KMS-11 (cell line): ENCODE measurements around the gene KTN1.

Experiments used
- H2AFZ ChIP-seq: fragments of 200-600 bp; sonication (generic); 2 replicates; pipeline ENCODE4 v1.6.1; 2016; ENCODE audit warnings: antibody characterized with exemption, mixed run types, low read depth
- H3K27ac ChIP-seq: fragments of 200-600 bp; sonication (generic); 2 replicates; pipeline ENCODE4 v1.6.1; 2016; ENCODE audit warnings: mild to moderate bottlenecking, mixed run types
- H3K27me3 ChIP-seq: fragments of 200-600 bp; sonication (generic); 2 replicates; pipeline ENCODE4 v1.6.1; 2017; ENCODE audit warnings: mild to moderate bottlenecking, low read depth, mixed run types, moderate library complexity; ENCODE audit not compliant: insufficient read depth
- H3K36me3 ChIP-seq: fragments of 200-600 bp; sonication (generic); 2 replicates; pipeline ENCODE4 v1.6.1; 2017; ENCODE audit warnings: mild to moderate bottlenecking, mixed run types; ENCODE audit not compliant: insufficient read depth
- H3K4me1 ChIP-seq: fragments of 200-600 bp; sonication (generic); 2 replicates; pipeline ENCODE4 v1.6.1; 2016; ENCODE audit warnings: mild to moderate bottlenecking, low read depth, mixed run types; ENCODE audit not compliant: poor library complexity, severe bottlenecking
- H3K4me2 ChIP-seq: fragments of 200-600 bp; sonication (generic); 2 replicates; pipeline ENCODE4 v1.7.0; 2016; ENCODE audit warnings: mild to moderate bottlenecking, mixed run types
- H3K4me3 ChIP-seq: fragments of 200-600 bp; sonication (generic); IDR thresholded peaks from 2 replicates; pipeline ENCODE4 v1.6.1; 2017; ENCODE audit warnings: low read depth, low read length, mixed read lengths; ENCODE audit not compliant: insufficient read depth
- H3K79me2 ChIP-seq: fragments of 200-600 bp; sonication (generic); 2 replicates; pipeline ENCODE4 v1.6.1; 2016; ENCODE audit warnings: low read depth, mixed run types; ENCODE audit not compliant: insufficient read depth
- H3K9ac ChIP-seq: fragments of 200-600 bp; sonication (generic); 2 replicates; pipeline ENCODE4 v1.6.1; 2016; ENCODE audit warnings: mild to moderate bottlenecking, mixed run types
- H4K20me1 ChIP-seq: fragments of 200-600 bp; sonication (generic); 2 replicates; pipeline ENCODE4 v1.6.1; 2016; ENCODE audit warnings: mild to moderate bottlenecking, mixed run types; ENCODE audit not compliant: insufficient read depth
- TF ChIP-seq, protein P1 (sequence below): fragments of 200-600 bp; sonication (generic); conservative IDR thresholded peaks from 2 replicates; pipeline ENCODE4 v1.6.1; 2017; ENCODE audit warnings: low read depth, mild to moderate bottlenecking, antibody characterized with exemption, low read length, moderate library complexity, mixed read lengths

KTN1 gene

GRCh38 chr14:55579724-55580469 is at the start of gene KTN1:
Gene KTN1, plus strand, starts transcription at chr14:55580207. Its CDS starts 31,842 bp downstream, at chr14:55612049.
- peaks cover 44% of the 10 kb centered on the region for H3K79me2 ChIP-seq
- peak within 1 kb of the TSS; percentile 73; the same call in 1 of the 2 replicates for H3K9ac ChIP-seq
- peak within 1 kb of the TSS; percentile 47 for H3K4me2 ChIP-seq
- no peaks in the 10 kb centered on the region for H3K36me3 ChIP-seq
- peak within 1 kb of the TSS; percentile 85 for H2AFZ ChIP-seq
- no peaks in the 10 kb centered on the region for H3K27me3 ChIP-seq
- H3K4me1 ChIP-seq = peaks cover 21% of the 10 kb centered on the region
- peak within 1 kb of the TSS; percentile 58 for H3K27ac ChIP-seq
- no peaks in the 10 kb centered on the region; the same call in 1 of the 2 replicates for H4K20me1 ChIP-seq
- H3K4me3 ChIP-seq = no peak within 1 kb of the TSS
- TF ChIP-seq, protein P1, sequence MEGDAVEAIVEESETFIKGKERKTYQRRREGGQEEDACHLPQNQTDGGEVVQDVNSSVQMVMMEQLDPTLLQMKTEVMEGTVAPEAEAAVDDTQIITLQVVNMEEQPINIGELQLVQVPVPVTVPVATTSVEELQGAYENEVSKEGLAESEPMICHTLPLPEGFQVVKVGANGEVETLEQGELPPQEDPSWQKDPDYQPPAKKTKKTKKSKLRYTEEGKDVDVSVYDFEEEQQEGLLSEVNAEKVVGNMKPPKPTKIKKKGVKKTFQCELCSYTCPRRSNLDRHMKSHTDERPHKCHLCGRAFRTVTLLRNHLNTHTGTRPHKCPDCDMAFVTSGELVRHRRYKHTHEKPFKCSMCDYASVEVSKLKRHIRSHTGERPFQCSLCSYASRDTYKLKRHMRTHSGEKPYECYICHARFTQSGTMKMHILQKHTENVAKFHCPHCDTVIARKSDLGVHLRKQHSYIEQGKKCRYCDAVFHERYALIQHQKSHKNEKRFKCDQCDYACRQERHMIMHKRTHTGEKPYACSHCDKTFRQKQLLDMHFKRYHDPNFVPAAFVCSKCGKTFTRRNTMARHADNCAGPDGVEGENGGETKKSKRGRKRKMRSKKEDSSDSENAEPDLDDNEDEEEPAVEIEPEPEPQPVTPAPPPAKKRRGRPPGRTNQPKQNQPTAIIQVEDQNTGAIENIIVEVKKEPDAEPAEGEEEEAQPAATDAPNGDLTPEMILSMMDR = no peak

GRCh38 chr14:55530464-55530863 is 49.5 kb upstream of the KTN1 start:
- Histone ChIP-seq H3K27ac (no peak overlapping the region), H3K9ac (no peak overlapping the region), H2AFZ (no peak overlapping the region), H3K4me2 (no peak overlapping the region), H4K20me1 (no peaks in the 10 kb centered on the region), H3K79me2 (no peaks in the 10 kb centered on the region), H3K4me1 (no peaks in the 10 kb centered on the region), H3K27me3 (no peaks in the 10 kb centered on the region), H3K4me3 (no peak overlapping the region), H3K36me3 (no peaks in the 10 kb centered on the region)
- TF ChIP-seq, protein P1 = no peak

DNA sequence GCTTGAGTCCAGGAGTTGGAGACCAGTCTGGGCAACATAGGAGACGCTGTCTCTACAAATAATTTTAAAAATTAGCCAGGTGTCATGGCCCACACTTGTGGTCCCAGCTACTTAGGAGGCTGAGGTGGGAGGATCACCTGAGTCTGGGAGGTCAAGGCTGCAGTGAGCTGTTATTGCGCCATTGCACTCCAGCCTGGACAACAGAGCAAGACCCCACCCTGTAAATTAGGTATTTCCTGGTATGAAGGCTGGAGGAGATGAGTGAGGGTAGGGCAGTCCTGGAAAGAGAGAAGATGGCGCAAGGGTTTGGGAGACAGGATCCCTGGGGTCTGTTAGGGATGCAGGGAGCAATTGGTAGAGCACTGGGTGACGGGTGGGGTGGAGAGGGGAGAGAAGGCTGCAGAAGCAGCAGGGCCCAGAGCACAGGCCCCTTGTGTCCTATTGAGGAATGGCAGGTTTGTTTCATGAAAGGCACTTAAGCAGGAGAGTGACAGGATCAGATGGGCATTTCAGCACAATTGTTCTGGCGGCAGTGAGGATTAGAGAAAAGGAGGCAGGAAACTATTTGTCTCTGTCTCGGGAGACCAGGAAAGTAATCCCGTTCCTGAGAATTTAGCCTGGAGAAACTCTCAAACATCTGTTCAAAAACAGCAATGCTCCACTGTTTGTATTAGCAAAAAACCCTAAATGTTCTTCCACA is 47.2 kb upstream of the KTN1 start:
- Histone ChIP-seq H3K36me3 (no peaks in the 10 kb centered on the region), H2AFZ (no peak overlapping the region), H4K20me1 (no peaks in the 10 kb centered on the region), H3K27me3 (no peaks in the 10 kb centered on the region), H3K9ac (no peak overlapping the region), H3K27ac (no peak overlapping the region), H3K4me1 (no peaks in the 10 kb centered on the region), H3K4me3 (no peak overlapping the region), H3K4me2 (no peak overlapping the region), H3K79me2 (no peaks in the 10 kb centered on the region)
- TF ChIP-seq, protein P1 = no peak

DNA sequence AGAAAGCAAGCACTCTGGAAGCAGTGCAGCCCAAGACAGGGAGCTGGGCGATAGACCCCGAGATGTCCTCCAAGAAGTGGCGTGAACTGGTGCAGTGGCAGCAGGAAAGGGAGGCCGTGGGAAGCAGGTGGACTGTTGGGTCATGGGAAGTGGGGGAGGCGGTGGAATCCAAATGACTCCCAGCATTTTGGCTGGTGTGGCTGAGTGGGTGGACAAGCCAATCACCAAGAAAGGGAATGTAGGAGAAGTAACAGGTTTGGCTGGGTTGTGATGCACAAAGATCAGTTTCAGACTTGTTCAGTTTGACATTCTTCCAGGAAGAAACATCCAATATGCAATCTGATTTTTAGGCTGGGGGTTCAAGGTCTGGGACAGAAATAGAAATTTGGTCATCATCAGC is 46.0 kb upstream of the KTN1 start:
- Histone ChIP-seq H2AFZ (no peak overlapping the region), H3K79me2 (no peaks in the 10 kb centered on the region), H3K9ac (no peak overlapping the region), H3K4me3 (no peak overlapping the region), H3K4me1 (no peaks in the 10 kb centered on the region), H3K27me3 (no peaks in the 10 kb centered on the region), H3K36me3 (no peaks in the 10 kb centered on the region), H4K20me1 (no peaks in the 10 kb centered on the region), H3K27ac (no peak overlapping the region), H3K4me2 (no peak overlapping the region)
- TF ChIP-seq, protein P1 = no peak
